GM19328 (cell line): ENCODE data around the gene TLL1.

Experiments
- ATAC-seq: cut with Tn5 transposase; IDR thresholded peaks from one replicate; pipeline ENCODE4 v1.9.1; 2021; ENCODE audit warnings: mild to moderate bottlenecking, moderate library complexity; ENCODE audit not compliant: unreplicated experiment

The TLL1 gene

GRCh38 chr4:166043801-166044200 lies 170.8 kb downstream of the TLL1 start:
- no peak for ATAC-seq

GRCh38 chr4:166044871-166045270 lies 171.8 kb downstream of the TLL1 start:
- ATAC-seq = no peak

- ATAC-seq = peak; percentile 84
Observed at GRCh38 chr4:166045457-166045856, 172.4 kb downstream of the TLL1 start.

- ATAC-seq = no peak
Observed at GRCh38 chr4:166049036-166049435, 176.0 kb downstream of the TLL1 start.

GRCh38 chr4:166064721-166065120 lies 191.7 kb downstream of the TLL1 start:
- ATAC-seq = no peak

GRCh38 chr4:166065324-166065723 lies 192.3 kb downstream of the TLL1 start:
- ATAC-seq = no peak

- no peak for ATAC-seq
Observed at GRCh38 chr4:166066936-166067335, 193.9 kb downstream of the TLL1 start.

- ATAC-seq = no peak
Observed at GRCh38 chr4:166067915-166068314, 194.9 kb downstream of the TLL1 start.

- ATAC-seq = no peak
Observed at GRCh38 chr4:166073783-166074182, 200.7 kb downstream of the TLL1 start.

- no peak for ATAC-seq
Observed at GRCh38 chr4:166075599-166075998, 202.6 kb downstream of the TLL1 start.

GRCh38 chr4:166077782-166078181 lies 204.7 kb downstream of the TLL1 start:
- no peak for ATAC-seq

- no peak for ATAC-seq
Observed at GRCh38 chr4:166078383-166078782, 205.3 kb downstream of the TLL1 start.

- ATAC-seq = no peak
Observed at GRCh38 chr4:166078955-166079354, 205.9 kb downstream of the TLL1 start.

GRCh38 chr4:166087569-166087968 lies 214.5 kb downstream of the TLL1 start:
- ATAC-seq = no peak

- ATAC-seq = no peak
Observed at GRCh38 chr4:166088576-166088975, 215.5 kb downstream of the TLL1 start.

- ATAC-seq = no peak
Observed at GRCh38 chr4:166091146-166091545, 218.1 kb downstream of the TLL1 start.

- peak; percentile 81 for ATAC-seq
Observed at GRCh38 chr4:166091912-166092510, 219.0 kb downstream of the TLL1 start.

- no peak for ATAC-seq
Observed at GRCh38 chr4:166092797-166093290, 219.8 kb downstream of the TLL1 start.

GRCh38 chr4:166104623-166105022 lies 231.6 kb downstream of the TLL1 start:
- no peak for ATAC-seq

- no peak for ATAC-seq
Observed at GRCh38 chr4:166121897-166122296, 248.9 kb downstream of the TLL1 start.

- ATAC-seq = no peak
Observed at GRCh38 chr4:166123546-166123945, 250.5 kb downstream of the TLL1 start.

GRCh38 chr4:166128403-166128802 lies 255.4 kb downstream of the TLL1 start:
- no peak for ATAC-seq

- no peak for ATAC-seq
Observed at GRCh38 chr4:166134285-166134684, 261.2 kb downstream of the TLL1 start.
